Tongue (tissue), 2 donors: ENCODE results near the gene HOXC6. TPM values are rescaled to one million over a fixed set of nuclear protein-coding genes. Genes with fewer than 3 reads are reported as not detected.

Experiments used
- DNase-seq: peaks from one replicate; pipeline ENCODE4 v3.0.0-alpha.2; 2015
- total RNA-seq: library from RNA; depleted of rRNA; stranded (reverse); fragments of >200 nt; gene quantifications from one replicate; pipeline ENCODE4 v1.2.3, GENCODE V29; 2014

The HOXC6 gene
- total RNA-seq, 1 donor from 2014 or later, result not detected

GRCh38 chr12:54016051-54016450 lies 12.2 kb upstream of the HOXC6 start:
- no peak for DNase-seq

- no peak for DNase-seq
These were observed 11.7 kb upstream of the HOXC6 start for GRCh38 chr12:54016478-54016964.

- no peak for DNase-seq
These were observed 11.0 kb upstream of the HOXC6 start for GRCh38 chr12:54017027-54017788.

GRCh38 chr12:54017878-54018467 lies 10.3 kb upstream of the HOXC6 start:
- peak; percentile 75 for DNase-seq

GRCh38 chr12:54018468-54018984 lies 9.7 kb upstream of the HOXC6 start:
- no peak for DNase-seq

- DNase-seq, result no peak
These were observed 9.0 kb upstream of the HOXC6 start for GRCh38 chr12:54019091-54019811.

- peak; percentile 50 for DNase-seq
These were observed 8.2 kb upstream of the HOXC6 start for GRCh38 chr12:54019924-54020590.

- DNase-seq, result no peak
These were observed 7.4 kb upstream of the HOXC6 start for GRCh38 chr12:54020591-54021405.

GRCh38 chr12:54021432-54022013 lies 6.7 kb upstream of the HOXC6 start:
- DNase-seq, result no peak

- no peak for DNase-seq
These were observed 5.0 kb upstream of the HOXC6 start for GRCh38 chr12:54022960-54023884.

GRCh38 chr12:54024127-54024526 lies 4.1 kb upstream of the HOXC6 start:
- no peak for DNase-seq

GRCh38 chr12:54024581-54025305 lies 3.5 kb upstream of the HOXC6 start:
- no peak for DNase-seq

GRCh38 chr12:54025499-54026405 lies 2.5 kb upstream of the HOXC6 start:
- DNase-seq, result no peak

- DNase-seq, result no peak
These were observed 1.4 kb upstream of the HOXC6 start for GRCh38 chr12:54026640-54027441.

- DNase-seq, result no peak
These were observed 826 bp upstream of the HOXC6 start for GRCh38 chr12:54027442-54027786.

GRCh38 chr12:54029529-54030441 lies 1.5 kb downstream of the HOXC6 start:
- no peak for DNase-seq
